Measurements from ENCODE around the gene PLAAT5.

Gene PLAAT5

GRCh38 chr11:63512816-63513215, 21.8 kb upstream of the PLAAT5 start:
- no peak for DNase-seq (ENCODE audit: low read depth)

- DNase-seq (ENCODE audit: low read depth), result no peak
Observed at GRCh38 chr11:63511048-63511748, 20.2 kb upstream of the PLAAT5 start.

- no peak for DNase-seq (ENCODE audit: low read depth)
Observed at GRCh38 chr11:63510360-63511047, 19.5 kb upstream of the PLAAT5 start.

GRCh38 chr11:63508745-63509144, 17.8 kb upstream of the PLAAT5 start:
- no peak for DNase-seq (ENCODE audit: low read depth)

- DNase-seq (ENCODE audit: low read depth), result no peak
Observed at GRCh38 chr11:63508009-63508408, 17.0 kb upstream of the PLAAT5 start.

- no peak for DNase-seq (ENCODE audit: low read depth)
Observed at GRCh38 chr11:63507511-63507910, 16.5 kb upstream of the PLAAT5 start.

GRCh38 chr11:63506876-63507275, 15.9 kb upstream of the PLAAT5 start:
- no peak for DNase-seq (ENCODE audit: low read depth)

GRCh38 chr11:63505857-63506528, 15.0 kb upstream of the PLAAT5 start, which contains the start of gene LGALS12:
Gene LGALS12, plus strand, starts transcription at chr11:63506084. Its CDS starts 375 bp downstream, at chr11:63506459.
- DNase-seq (ENCODE audit: low read depth), result no peak

GRCh38 chr11:63504933-63505586, 14.1 kb upstream of the PLAAT5 start:
- DNase-seq (ENCODE audit: low read depth), result no peak

GRCh38 chr11:63504054-63504453, 13.1 kb upstream of the PLAAT5 start:
- DNase-seq (ENCODE audit: low read depth), result no peak

GRCh38 chr11:63503492-63503891, 12.5 kb upstream of the PLAAT5 start:
- no peak for DNase-seq (ENCODE audit: low read depth)

GRCh38 chr11:63502252-63502820, 11.4 kb upstream of the PLAAT5 start:
- no peak for DNase-seq (ENCODE audit: low read depth)

- no peak for DNase-seq (ENCODE audit: low read depth)
Observed at GRCh38 chr11:63501236-63501635, 10.3 kb upstream of the PLAAT5 start.

GRCh38 chr11:63499874-63500273, 8.9 kb upstream of the PLAAT5 start:
- DNase-seq (ENCODE audit: low read depth), result no peak

GRCh38 chr11:63494975-63495374, 4.0 kb upstream of the PLAAT5 start:
- DNase-seq (ENCODE audit: low read depth), result no peak

- DNase-seq (ENCODE audit: low read depth), result no peak
Observed at GRCh38 chr11:63493127-63493526, 2.2 kb upstream of the PLAAT5 start.

- DNase-seq (ENCODE audit: low read depth), result no peak
Observed at GRCh38 chr11:63492441-63492840, 1.5 kb upstream of the PLAAT5 start.

GRCh38 chr11:63491636-63492372, 837 bp upstream of the PLAAT5 start:
- DNase-seq (ENCODE audit: low read depth), result no peak

GRCh38 chr11:63491240-63491587, 247 bp upstream of the PLAAT5 start:
- DNase-seq (ENCODE audit: low read depth), result no peak

GRCh38 chr11:63489879-63490278, 1.1 kb downstream of the PLAAT5 start:
- no peak for DNase-seq (ENCODE audit: low read depth)

GRCh38 chr11:63488789-63489188, 2.2 kb downstream of the PLAAT5 start:
- no peak for DNase-seq (ENCODE audit: low read depth)

- DNase-seq (ENCODE audit: low read depth), result no peak
Observed at GRCh38 chr11:63485777-63486176, 5.2 kb downstream of the PLAAT5 start.

All from activated T-cell treated with anti-CD3 and anti-CD28 coated beads for 1 hour (primary cell).